AG04449 (cell line): ENCODE results near the gene PRDM16.

Source experiments
- CTCF ChIA-PET: fragments of 350-600 bp; formaldehyde crosslinking; extraction: SDS; loops from one replicate; lab custom pipeline; 2021; ENCODE audit warnings: antibody characterized with exemption; lab: Yijun Ruan, JAX
- POLR2A ChIA-PET: fragments of 400-600, 350-600 bp; formaldehyde crosslinking; extraction: SDS; loops from one replicate; lab custom pipeline; 2020; ENCODE audit warnings: antibody characterized with exemption, inconsistent platforms; lab: Yijun Ruan, JAX
- DNase-seq: peaks from one replicate; pipeline ENCODE4 v3.0.0-alpha.2; 2010; ENCODE audit warnings: low read depth, low spot score
- H3K4me3 ChIP-seq: 2 replicates; pipeline ENCODE4 v1.5.1; 2011; ENCODE audit warnings: low read depth, mild to moderate bottlenecking, control low read depth, low read length
- TF ChIP-seq, protein P1 (sequence below): IDR thresholded peaks from one replicate; pipeline ENCODE4 v1.5.1; 2011; ENCODE audit warnings: mild to moderate bottlenecking, moderate library complexity, low read length, control low read depth, inconsistent platforms; ENCODE audit not compliant: insufficient read depth; ENCODE audit errors: missing control alignments

PRDM16 gene

DNA sequence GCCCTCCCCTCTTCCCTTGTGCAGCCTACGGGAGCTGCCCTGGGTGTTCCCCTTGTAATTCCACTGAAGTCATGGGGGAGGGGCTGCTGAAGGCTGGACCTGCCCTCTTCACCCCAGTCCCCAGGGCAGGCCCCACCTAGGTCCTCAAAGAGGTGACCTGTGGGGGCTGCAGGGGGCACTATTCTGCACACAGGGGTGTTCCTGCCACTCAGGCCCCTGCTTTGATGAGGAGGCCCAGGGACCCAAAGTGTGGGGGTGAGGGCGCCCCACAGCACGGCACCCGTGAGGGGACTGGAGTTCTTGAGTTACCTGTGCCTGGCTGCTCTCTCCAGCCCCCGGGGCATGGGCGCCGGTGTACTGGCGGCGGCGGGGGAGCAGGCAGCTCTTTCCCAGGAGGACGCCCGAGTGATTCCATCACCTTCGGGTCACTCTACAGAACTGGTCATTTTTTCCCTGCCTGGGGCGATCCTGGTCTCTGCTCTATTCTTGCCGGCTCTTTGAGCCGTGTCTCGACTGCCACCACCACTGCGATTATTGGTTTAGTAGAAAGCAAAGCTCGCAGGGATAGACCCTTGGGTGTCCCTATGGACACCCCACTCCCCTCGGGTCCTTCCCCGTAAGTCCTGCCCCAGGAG, 6.9 kb upstream of the PRDM16 start:
- POLR2A ChIA-PET: no interaction called here
- no peak overlapping the region for H3K4me3 ChIP-seq
- CTCF ChIA-PET: no interaction called here
- TF ChIP-seq, protein P1, sequence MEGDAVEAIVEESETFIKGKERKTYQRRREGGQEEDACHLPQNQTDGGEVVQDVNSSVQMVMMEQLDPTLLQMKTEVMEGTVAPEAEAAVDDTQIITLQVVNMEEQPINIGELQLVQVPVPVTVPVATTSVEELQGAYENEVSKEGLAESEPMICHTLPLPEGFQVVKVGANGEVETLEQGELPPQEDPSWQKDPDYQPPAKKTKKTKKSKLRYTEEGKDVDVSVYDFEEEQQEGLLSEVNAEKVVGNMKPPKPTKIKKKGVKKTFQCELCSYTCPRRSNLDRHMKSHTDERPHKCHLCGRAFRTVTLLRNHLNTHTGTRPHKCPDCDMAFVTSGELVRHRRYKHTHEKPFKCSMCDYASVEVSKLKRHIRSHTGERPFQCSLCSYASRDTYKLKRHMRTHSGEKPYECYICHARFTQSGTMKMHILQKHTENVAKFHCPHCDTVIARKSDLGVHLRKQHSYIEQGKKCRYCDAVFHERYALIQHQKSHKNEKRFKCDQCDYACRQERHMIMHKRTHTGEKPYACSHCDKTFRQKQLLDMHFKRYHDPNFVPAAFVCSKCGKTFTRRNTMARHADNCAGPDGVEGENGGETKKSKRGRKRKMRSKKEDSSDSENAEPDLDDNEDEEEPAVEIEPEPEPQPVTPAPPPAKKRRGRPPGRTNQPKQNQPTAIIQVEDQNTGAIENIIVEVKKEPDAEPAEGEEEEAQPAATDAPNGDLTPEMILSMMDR: no peak
- no peak for DNase-seq

DNA sequence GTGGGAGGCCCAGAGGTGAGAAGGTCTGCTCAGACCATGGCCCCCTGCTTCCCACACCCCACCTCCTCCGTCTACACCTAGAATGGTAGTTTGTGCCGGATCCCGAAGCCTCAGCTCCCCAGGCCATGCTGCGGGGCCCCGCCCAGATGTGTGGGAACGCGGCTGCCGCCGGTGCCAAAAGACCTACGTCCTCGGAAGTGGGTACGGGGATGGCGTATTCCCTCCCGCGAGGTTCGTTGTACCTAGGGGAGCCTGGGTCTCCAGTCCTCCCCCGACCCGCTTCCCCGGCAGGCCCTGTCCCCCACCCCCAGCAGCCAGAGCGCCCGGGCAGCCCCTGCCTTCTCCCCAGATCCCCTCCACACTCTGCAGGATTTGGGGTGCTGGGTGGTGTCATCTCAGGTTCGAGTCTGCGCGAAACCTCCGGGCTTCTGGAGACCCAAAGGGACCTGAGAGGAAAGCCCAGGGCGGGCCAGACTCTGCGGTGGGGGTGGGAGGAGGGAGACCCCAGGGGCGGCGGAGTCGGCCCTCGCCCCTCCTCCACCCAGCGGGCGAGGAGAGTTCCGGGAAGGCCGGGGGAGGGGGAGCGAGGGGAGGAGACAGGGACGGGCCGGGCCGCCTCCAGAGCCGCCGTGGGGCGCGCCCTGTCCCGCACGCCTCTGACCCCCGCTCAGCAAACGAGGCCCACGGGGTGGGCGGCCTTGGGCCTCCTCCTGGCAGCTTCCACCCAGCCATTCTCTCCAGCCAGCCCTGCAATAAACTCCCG, 6.2 kb upstream of the PRDM16 start:
- TF ChIP-seq, protein P1: no peak
- CTCF ChIA-PET: no interaction called here

DNA sequence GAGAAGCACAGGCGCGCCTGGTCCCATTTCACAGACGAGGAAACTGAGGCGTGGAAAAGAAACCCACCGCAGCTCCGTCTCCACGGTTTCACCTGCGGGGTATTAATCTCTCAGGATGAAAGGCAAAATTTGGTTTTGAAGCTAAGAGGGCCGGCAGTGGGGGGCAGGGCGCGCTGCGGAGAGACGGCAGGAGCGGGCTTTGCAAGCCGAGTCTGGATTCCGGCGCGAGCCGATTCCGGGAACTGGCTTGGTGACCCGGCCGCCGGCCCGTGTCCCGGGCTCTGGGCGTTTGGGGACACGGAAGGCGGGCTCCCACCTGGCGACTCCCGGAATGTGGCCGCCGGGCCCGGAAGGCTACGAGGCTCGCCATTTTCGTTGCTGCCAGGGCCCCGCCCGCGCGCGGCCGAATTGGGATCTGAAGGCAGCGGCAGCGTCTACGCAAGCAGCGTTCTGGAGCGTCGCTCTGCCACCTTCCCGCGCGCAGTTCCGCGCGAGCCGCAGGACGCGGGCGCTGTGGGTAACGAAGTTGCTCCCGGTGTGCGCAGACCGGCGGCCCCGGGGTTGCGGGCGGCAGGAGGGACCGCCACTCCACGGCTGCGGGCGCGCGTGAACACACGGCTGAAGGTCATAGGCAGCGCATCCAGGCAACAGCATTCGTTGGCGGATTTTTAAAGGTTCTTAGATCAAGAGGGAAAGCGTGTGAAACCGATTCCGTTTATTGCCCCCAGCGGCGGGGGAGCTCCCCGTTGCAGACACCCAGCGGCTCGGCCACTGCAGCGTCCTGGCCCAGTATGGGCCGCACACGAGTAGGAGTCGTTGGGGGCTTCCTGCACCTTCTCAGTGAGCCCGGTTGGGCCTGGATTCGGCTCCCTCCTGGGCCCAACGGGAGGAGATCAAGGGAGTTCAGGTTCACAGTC, 5.4 kb upstream of the PRDM16 start:
- no peak for DNase-seq
- ChIA-PET POLR2A (no interaction called here), CTCF (no interaction called here)
- H3K4me3 ChIP-seq: no peak overlapping the region
- TF ChIP-seq, protein P1: no peak

More for the DNA sequence above, 6.2 kb upstream of the PRDM16 start:
- no peak for DNase-seq
- POLR2A ChIA-PET: no interaction called here
- H3K4me3 ChIP-seq: no peak overlapping the region

DNA sequence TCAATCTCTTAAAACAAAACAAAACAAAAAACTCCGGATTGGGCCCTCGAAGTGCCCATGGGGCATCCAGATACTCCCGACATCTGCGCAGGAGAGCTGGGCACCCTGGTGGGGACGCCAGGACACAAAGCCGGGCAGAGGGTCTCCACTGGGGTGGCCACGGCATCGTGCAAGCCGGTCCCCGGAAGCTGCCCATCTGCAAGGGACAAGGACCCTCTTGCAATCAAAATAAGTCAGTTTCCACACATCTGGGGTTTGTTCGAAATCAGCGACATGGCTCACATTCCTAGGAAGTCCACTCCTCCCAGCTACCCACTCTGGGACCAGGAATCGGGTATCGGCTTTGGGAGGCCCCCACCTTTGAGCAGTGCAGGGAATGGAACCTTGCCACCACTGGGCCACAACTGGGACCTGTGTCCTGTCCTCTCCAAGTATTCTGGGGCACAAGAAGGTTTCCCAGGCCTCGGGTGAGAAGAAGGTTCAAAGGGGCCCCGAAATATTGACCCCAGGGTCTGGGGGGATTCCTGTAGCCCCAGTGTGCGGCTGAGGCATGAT, 4.6 kb upstream of the PRDM16 start:
- CTCF ChIA-PET: no interaction called here
- no peak for DNase-seq
- no peak overlapping the region for H3K4me3 ChIP-seq
- TF ChIP-seq, protein P1: no peak
- POLR2A ChIA-PET: no interaction called here

DNA sequence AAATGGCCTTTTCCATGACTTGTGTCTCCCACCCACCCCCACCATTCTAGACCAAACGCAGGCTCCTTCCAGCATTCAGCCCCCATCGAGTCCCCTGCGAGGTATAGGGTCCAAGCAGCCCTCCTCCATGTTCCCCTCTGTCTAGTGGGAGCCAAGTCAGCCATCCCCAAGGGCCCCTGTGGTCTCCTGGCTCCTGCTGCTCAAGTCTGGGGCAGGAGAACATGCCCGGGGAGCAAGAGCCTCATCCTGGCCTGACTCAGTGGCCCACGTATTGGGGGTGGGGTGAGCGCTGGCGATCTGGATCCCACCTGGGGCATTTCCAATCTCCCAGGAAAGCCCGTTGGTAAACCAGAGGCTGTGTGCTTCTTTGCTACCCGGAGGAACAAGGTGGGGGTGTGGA, 4.1 kb upstream of the PRDM16 start:
- DNase-seq: no peak
- no peak overlapping the region for H3K4me3 ChIP-seq
- ChIA-PET CTCF (no interaction called here), POLR2A (no interaction called here)
- TF ChIP-seq, protein P1: no peak
